ENCODE data around the gene LRBA. TPM values are rescaled to one million over a fixed set of nuclear protein-coding genes. Genes with fewer than 3 reads are reported as not detected.

Gene LRBA
- total RNA-seq, 1 experiment from 2014 or later, result 55.3 TPM

DNA sequence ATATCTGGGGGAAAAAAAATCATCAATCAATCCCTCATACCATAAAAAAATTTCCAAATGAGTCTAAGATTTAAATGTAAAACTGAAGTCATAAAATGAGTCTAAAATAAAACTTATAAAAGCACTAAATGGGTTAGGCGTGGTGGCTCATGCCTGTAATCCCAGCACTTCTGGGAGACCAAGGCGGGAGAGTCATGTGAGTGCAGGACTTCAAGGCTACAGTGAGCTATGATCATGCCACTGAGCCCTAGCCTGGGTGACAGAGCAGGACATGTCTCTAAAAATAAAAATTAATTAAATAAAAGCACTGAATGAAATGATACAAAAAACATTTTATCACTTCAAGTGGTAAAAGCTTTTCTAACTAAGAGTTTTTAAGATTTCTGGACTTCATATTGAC, 83.3 kb downstream of the LRBA start:
- Histone ChIP-seq H2BK15ac (ENCODE audit: low read depth, low read length) (no peak overlapping the region), H2AK5ac (ENCODE audit: insufficient read length, low read length) (no peak overlapping the region)
- H3K27me3 Mint-ChIP-seq (ENCODE audit: low read depth), result no peaks in the 10 kb centered on the region

More for the DNA sequence above, 83.3 kb downstream of the LRBA start:
- Histone ChIP-seq H3K4ac (ENCODE audit: low read depth, low read length) (no peak overlapping the region), H2BK20ac (ENCODE audit: low read depth, low read length, poor library complexity, severe bottlenecking) (no peak overlapping the region), H3K27me3 (ENCODE audit: insufficient read depth, low read length) (no peaks in the 10 kb centered on the region), H4K91ac (ENCODE audit: insufficient read length, low read depth, low read length) (no peak overlapping the region), H3K23me2 (ENCODE audit: insufficient read length, low read depth, low read length, poor library complexity, severe bottlenecking) (no peaks in the 10 kb centered on the region), H4K8ac (replicated peaks; ENCODE audit: insufficient read length, low read depth, low read length) (no peak overlapping the region), H3T11ph (ENCODE audit: low read length) (no peak overlapping the region), H2BK120ac (ENCODE audit: low read depth, low read length, poor library complexity, severe bottlenecking) (no peak overlapping the region), H3K79me1 (ENCODE audit: insufficient read depth, low read depth, low read length, poor library complexity, severe bottlenecking) (peaks cover 3% of the 10 kb centered on the region), H3K56ac (ENCODE audit: insufficient read length, low read depth, low read length) (no peak overlapping the region), H3K79me2 (ENCODE audit: insufficient read depth, low read length) (no peaks in the 10 kb centered on the region), H2BK5ac (ENCODE audit: insufficient read length, low read length) (no peak overlapping the region), H3K18ac (ENCODE audit: insufficient read length, low read depth, low read length) (no peak overlapping the region), H4K20me1 (ENCODE audit: control insufficient read depth, insufficient read depth, insufficient read length) (no peaks in the 10 kb centered on the region), H3K4me2 (ENCODE audit: insufficient read depth, insufficient read length, low read length) (no peak overlapping the region), H3K9me3 (ENCODE audit: control insufficient read depth, low read depth, low read length) (no peaks in the 10 kb centered on the region), H3K4me1 (ENCODE audit: insufficient read depth, low read length) (no peaks in the 10 kb centered on the region), H2BK12ac (ENCODE audit: insufficient read length, low read depth, low read length) (no peak overlapping the region), H2AFZ (ENCODE audit: low read length) (no peak overlapping the region), H3K23ac (ENCODE audit: insufficient read length, low read depth, low read length) (no peak overlapping the region), H3K27ac (ENCODE audit: insufficient read length, low read depth, low read length) (no peak overlapping the region), H3K14ac (ENCODE audit: insufficient read depth, low read length) (no peak overlapping the region), H4K5ac (ENCODE audit: insufficient read length, low read depth, low read length) (no peak overlapping the region), H3K9ac (ENCODE audit: extremely low read depth, insufficient read length, low read length) (no peak overlapping the region)
- DNase-seq, result no peak
- Mint-ChIP-seq H3K4me3 (no peak overlapping the region), H3K4me1 (peaks cover 0 to 3% of the 10 kb centered on the region in 2 experiments; a peak in 2 of 4 replicates), H3K9me3 (no peaks in the 10 kb centered on the region), H3K36me3 (ENCODE audit: insufficient read depth in 1 of 3, low read depth in 3 of 3) (peaks cover 2 to 10% (median 8%) of the 10 kb centered on the region in 3 experiments; a peak in 5 of 7 replicates), H3K27ac (no peak overlapping the region)
- no CpG with 5 or more reads among the region's 2 CpGs for WGBS (ENCODE audit: extremely low coverage, insufficient read length, low lambda C conversion rate)
- TF ChIP-seq, protein P1, sequence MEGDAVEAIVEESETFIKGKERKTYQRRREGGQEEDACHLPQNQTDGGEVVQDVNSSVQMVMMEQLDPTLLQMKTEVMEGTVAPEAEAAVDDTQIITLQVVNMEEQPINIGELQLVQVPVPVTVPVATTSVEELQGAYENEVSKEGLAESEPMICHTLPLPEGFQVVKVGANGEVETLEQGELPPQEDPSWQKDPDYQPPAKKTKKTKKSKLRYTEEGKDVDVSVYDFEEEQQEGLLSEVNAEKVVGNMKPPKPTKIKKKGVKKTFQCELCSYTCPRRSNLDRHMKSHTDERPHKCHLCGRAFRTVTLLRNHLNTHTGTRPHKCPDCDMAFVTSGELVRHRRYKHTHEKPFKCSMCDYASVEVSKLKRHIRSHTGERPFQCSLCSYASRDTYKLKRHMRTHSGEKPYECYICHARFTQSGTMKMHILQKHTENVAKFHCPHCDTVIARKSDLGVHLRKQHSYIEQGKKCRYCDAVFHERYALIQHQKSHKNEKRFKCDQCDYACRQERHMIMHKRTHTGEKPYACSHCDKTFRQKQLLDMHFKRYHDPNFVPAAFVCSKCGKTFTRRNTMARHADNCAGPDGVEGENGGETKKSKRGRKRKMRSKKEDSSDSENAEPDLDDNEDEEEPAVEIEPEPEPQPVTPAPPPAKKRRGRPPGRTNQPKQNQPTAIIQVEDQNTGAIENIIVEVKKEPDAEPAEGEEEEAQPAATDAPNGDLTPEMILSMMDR (conservative IDR thresholded peaks at IDR 0.05), result no peak
